K562 (cell line): ENCODE results near the gene PNPLA2. TPM values are rescaled to one million over a fixed set of nuclear protein-coding genes. Genes with fewer than 3 reads are reported as not detected.

Experiments
- CEBPB ChIP-seq: fragments of 450-650 bp; IDR thresholded peaks from 2 replicates; pipeline ENCODE4 v1.6.1; 2016; ENCODE audit warnings: missing genetic modification characterization, missing compliant biosample characterization
- CEBPG ChIP-seq, 3 experiments: fragments of 200-800 bp in 1 of 3; sonication (Bioruptor generic) in 1 of 3; sonication (generic) in 1 of 3; formaldehyde crosslinking in 1 of 3; IDR thresholded peaks in 2 of 3; conservative IDR thresholded peaks in 1 of 3; 2 replicates each; pipeline versions ENCODE4 v1.6.1 to v1.8.0; 2016 to 2022; ENCODE audit warnings: missing compliant biosample characterization in 2 of 3, missing genetic modification characterization in 2 of 3, mild to moderate bottlenecking in 1 of 3, missing genetic modification reagents in 1 of 3
- CHD1 ChIP-seq: fragments of 200-600 bp; sonication (generic); IDR thresholded peaks from one replicate; pipeline ENCODE4 v1.6.1; 2012; ENCODE audit warnings: mild to moderate bottlenecking, moderate library complexity, low read length, inconsistent platforms
- FIP1L1 ChIP-seq: fragments of 200-400 bp; formaldehyde crosslinking; IDR thresholded peaks from 2 replicates; pipeline ENCODE4 v1.6.1; 2018; ENCODE audit warnings: mild to moderate bottlenecking, low read depth, low read length; ENCODE audit not compliant: poor library complexity, severe bottlenecking
- FOXA3 ChIP-seq, 2 experiments: fragments of 450-650 bp in 1 of 2; sonication (generic) in 1 of 2; formaldehyde crosslinking; IDR thresholded peaks in 1 of 2; conservative IDR thresholded peaks in 1 of 2; 2 replicates each; pipeline versions ENCODE4 v1.4.0 to v1.8.0; 2020 to 2022; ENCODE audit warnings: mild to moderate bottlenecking in 2 of 2, missing genetic modification reagents in 1 of 2
- JUN ChIP-seq, 2 experiments: sonication (generic) in 1 of 2; formaldehyde crosslinking in 1 of 2; IDR thresholded peaks; 2 replicates each; pipeline versions ENCODE4 v1.6.1 to v1.8.0; 2012 to 2022; ENCODE audit warnings: borderline replicate concordance in 2 of 2, mild to moderate bottlenecking in 2 of 2, improper control_type of control experiment in 1 of 2, low read depth in 1 of 2, low read length in 1 of 2, missing genetic modification reagents in 1 of 2
- JUND ChIP-seq, 2 experiments: IDR thresholded peaks; 2 replicates in 1 of 2; 3 replicates in 1 of 2; pipeline ENCODE4 v1.6.1; 2011; ENCODE audit warnings: borderline replicate concordance in 2 of 2, low read depth in 2 of 2, low read length in 2 of 2, improper control_type of control experiment in 1 of 2, missing biosample characterization in 1 of 2, missing genetic modification characterization in 1 of 2, missing genetic modification reagents in 1 of 2
- MAX ChIP-seq: sonication (generic); formaldehyde crosslinking; IDR thresholded peaks from 2 replicates; pipeline ENCODE4 v1.9.0; 2022; ENCODE audit warnings: mild to moderate bottlenecking, missing genetic modification reagents
- RAD21 ChIP-seq, 2 experiments: fragments of 250-450 bp in 1 of 2; fragments of 450-650 bp in 1 of 2; sonication (Bioruptor Pico) in 1 of 2; formaldehyde crosslinking in 1 of 2; IDR thresholded peaks in 1 of 2; conservative IDR thresholded peaks in 1 of 2; 2 replicates each; pipeline versions ENCODE4 v1.4.0 to v1.8.0; 2020 to 2022; ENCODE audit warnings: mild to moderate bottlenecking in 2 of 2, moderate library complexity in 1 of 2
- TEAD4 ChIP-seq, 2 experiments: sonication (generic) in 1 of 2; formaldehyde crosslinking in 1 of 2; IDR thresholded peaks; 2 replicates each; pipeline versions ENCODE4 v1.6.1 to v1.8.0; 2012 to 2022; ENCODE audit warnings: borderline replicate concordance in 1 of 2, inconsistent platforms in 1 of 2, low read length in 1 of 2, mild to moderate bottlenecking in 1 of 2, missing genetic modification reagents in 1 of 2
- USF1 ChIP-seq: sonication (generic); formaldehyde crosslinking; IDR thresholded peaks from 2 replicates; pipeline ENCODE4 v1.9.0; 2022; ENCODE audit warnings: mild to moderate bottlenecking, missing genetic modification reagents
- ZNF133 ChIP-seq: fragments of 250-450 bp; sonication (Bioruptor Pico); IDR thresholded peaks from 2 replicates; pipeline ENCODE4 v1.4.0; 2020; ENCODE audit warnings: mild to moderate bottlenecking
- ZNF143 ChIP-seq: sonication (generic); formaldehyde crosslinking; IDR thresholded peaks from 2 replicates; pipeline ENCODE4 v1.9.0; 2022; ENCODE audit warnings: mild to moderate bottlenecking, missing genetic modification reagents
- ZNF740 ChIP-seq, 3 experiments: fragments of 200-800 bp in 1 of 3; sonication (Bioruptor generic) in 1 of 3; sonication (generic) in 1 of 3; formaldehyde crosslinking in 1 of 3; IDR thresholded peaks; 2 replicates each; pipeline versions ENCODE4 v1.6.1 to v1.8.0; 2016 to 2022; ENCODE audit warnings: mild to moderate bottlenecking in 2 of 3, missing compliant biosample characterization in 2 of 3, missing genetic modification characterization in 2 of 3, missing genetic modification reagents in 1 of 3
- polyA plus RNA-seq, 8 experiments: library from polyadenylated mRNA; depleted of rRNA in 4 of 8; stranded (reverse) in 5 of 8; unstranded in 3 of 8; fragments of >200 nt; fragmentation: Nextera tagmentation in 2 of 8; fragmentation: Illumina TruSeq in 1 of 8; extraction: Ambion mirVana in 2 of 8; extraction: Trizol in 1 of 8; gene quantifications; 2 replicates each; pipeline versions ENCODE4 v1.2.1 to v1.2.3, GENCODE V29; 2011 to 2014; ENCODE audit warnings: inconsistent platforms in 1 of 8, missing spikeins in 1 of 8
- total RNA-seq, 7 experiments: library from RNA; depleted of rRNA in 6 of 7; stranded (reverse); fragments of >200 nt in 6 of 7; fragmentation: Illumina TruSeq in 2 of 7; extraction: Trizol in 2 of 7; gene quantifications; 2 replicates each; pipeline versions ENCODE4 v1.2.1 to v1.2.3, GENCODE V29; 2011 to 2021; ENCODE audit warnings: low replicate concordance in 1 of 7

The PNPLA2 gene
- total and polyA plus RNA-seq, 9 of the 15 experiments (the other 6 are each of a cell fraction or from before 2014, with no cell fraction given): 0.39 to 87.1 (median 8.4) TPM

- 0 out of 4 replicates have a peak, but pooled peaks of 1 of the 2 experiments have one; percentile 66 for TF ChIP-seq FOXA3 (CRISPR knock-in tag; conservative IDR thresholded peaks at IDR 0.05 in 1 of 2, IDR thresholded peaks at IDR 0.05 in 1 of 2)
- peak; percentile 65 for TF ChIP-seq CEBPB (tag)
- no peak; the same call in 1 of the 2 replicates for TF ChIP-seq JUN (IDR thresholded peaks at IDR 0.05; ENCODE audit: borderline replicate concordance, low read depth, low read length)
- peak; percentile 78; the same call in 1 of the 2 replicates for TF ChIP-seq JUN (CRISPR knock-in tag; IDR thresholded peaks at IDR 0.05; ENCODE audit: borderline replicate concordance)
- TF ChIP-seq JUND (IDR thresholded peaks at IDR 0.05; ENCODE audit: borderline replicate concordance, low read depth, low read length): peak; percentile 50; the same call in 1 of the 2 replicates
- TF ChIP-seq JUND (tag; IDR thresholded peaks at IDR 0.05; ENCODE audit: borderline replicate concordance, low read depth, low read length): peak; percentile 16; the same call in 1 of the 3 replicates
- TF ChIP-seq USF1 (CRISPR knock-in tag): peak; percentile 35; the same call in 1 of the 2 replicates
- no peak for TF ChIP-seq TEAD4 (IDR thresholded peaks at IDR 0.05; ENCODE audit: low read length)
- TF ChIP-seq TEAD4 (CRISPR knock-in tag; IDR thresholded peaks at IDR 0.05; ENCODE audit: borderline replicate concordance): 0 out of 2 replicates have a peak, but pooled peaks have one; percentile 37
- TF ChIP-seq MAX: 0 out of 2 replicates have a peak, but pooled peaks have one; percentile 25
- TF ChIP-seq ZNF133: no peak
- TF ChIP-seq RAD21 (CRISPR knock-in tag; conservative IDR thresholded peaks at IDR 0.05 in 1 of 2, IDR thresholded peaks at IDR 0.05 in 1 of 2): no peak
- peak; percentile 9 for TF ChIP-seq CHD1
- peak; percentile 7 for TF ChIP-seq FIP1L1
- peak; percentile 55; the same call in 1 of the 2 replicates for TF ChIP-seq ZNF740 (CRISPR knock-in tag; IDR thresholded peaks at IDR 0.05)
- TF ChIP-seq ZNF740 (tag; IDR thresholded peaks at IDR 0.05): no peak
- 0 out of 2 replicates have a peak, but pooled peaks have one; percentile 35 for TF ChIP-seq ZNF143 (CRISPR knock-in tag)
- peak; percentile 62; the same call in 1 of the 2 replicates for TF ChIP-seq CEBPG (CRISPR knock-in tag; IDR thresholded peaks at IDR 0.05)
- TF ChIP-seq CEBPG (tag; conservative IDR thresholded peaks at IDR 0.05 in 1 of 2, IDR thresholded peaks at IDR 0.05 in 1 of 2): peak; percentile 29 to 41; a peak in 2 of 4 replicates
These were observed at the start of gene PNPLA2 (continued) for GRCh38 chr11:818396-819128.
